GM21423 (cell line): ENCODE data around the gene KRT39.

Experiments
- ATAC-seq: cut with Tn5 transposase; IDR thresholded peaks from one replicate; pipeline ENCODE4 v1.9.1; 2021; ENCODE audit warnings: mild to moderate bottlenecking, moderate library complexity; ENCODE audit not compliant: unreplicated experiment

Gene KRT39

GRCh38 chr17:40909351-40909750 is 57.4 kb downstream of the KRT39 start:
- ATAC-seq = no peak
